ENCODE measurements around the gene SPATA13.

SPATA13 gene

GRCh38 chr13:24252136-24252535 lies 91.6 kb downstream of the SPATA13 start:
- DNase-seq, result no peak
- no peak overlapping the region for H3K9ac ChIP-seq (ENCODE audit: low read length)
- no peak overlapping the region for H4K91ac ChIP-seq (ENCODE audit: low read depth, low read length)
- H3K4me1 ChIP-seq (ENCODE audit: control insufficient read depth in 1 of 2, insufficient read depth in 2 of 2, low read length in 2 of 2), result peaks cover 4 to 6% of the 10 kb centered on the region in 2 experiments
- no peak overlapping the region for H3K4me2 ChIP-seq (ENCODE audit: low read length)
- H3K4me3 ChIP-seq (ENCODE audit: low read depth, low read length), result no peak overlapping the region
- H3K79me1 ChIP-seq (ENCODE audit: low read length), result peaks cover 1% of the 10 kb centered on the region
- no peak overlapping the region for H2BK12ac ChIP-seq (ENCODE audit: low read length)
- no peak overlapping the region for H3K23ac ChIP-seq (ENCODE audit: low read length)
- no CpG with 5 or more reads among the region's 6 CpGs for WGBS (ENCODE audit: extremely low coverage, insufficient coverage, insufficient read length)
- peaks cover 0 to 4% of the 10 kb centered on the region in 2 experiments for H3K36me3 ChIP-seq (ENCODE audit: control insufficient read depth in 1 of 2, insufficient read depth in 2 of 2, low read length in 2 of 2)
- H2AFZ ChIP-seq (ENCODE audit: insufficient read depth, low read length, poor library complexity), result no peak overlapping the region
- peaks cover 4% of the 10 kb centered on the region for H3K9me3 ChIP-seq (ENCODE audit: insufficient read depth, low read depth, low read length)
- no peaks in the 10 kb centered on the region for H3K27me3 ChIP-seq (ENCODE audit: insufficient read depth, low read length)
- no peak overlapping the region for H4K8ac ChIP-seq (ENCODE audit: low read depth, low read length)
- H2BK5ac ChIP-seq (ENCODE audit: low read depth, low read length, poor library complexity), result no peak overlapping the region
- H4K12ac ChIP-seq (ENCODE audit: low read depth, low read length), result no peak overlapping the region
- no peak overlapping the region for H2AK5ac ChIP-seq (ENCODE audit: low read length)
- H3K79me2 ChIP-seq (ENCODE audit: control insufficient read depth, insufficient read depth, low read length, poor library complexity), result no peaks in the 10 kb centered on the region
- no peak overlapping the region for H3K27ac ChIP-seq (ENCODE audit: low read depth, low read length)
- no peak overlapping the region for H2BK120ac ChIP-seq (ENCODE audit: insufficient read depth, low read length, poor library complexity)
- H3K4ac ChIP-seq (ENCODE audit: low read depth, low read length), result no peak overlapping the region
- H3K14ac ChIP-seq (ENCODE audit: low read length), result no peak overlapping the region
- H3K18ac ChIP-seq (ENCODE audit: low read length), result no peak overlapping the region

GRCh38 chr13:24253520-24254145 lies 93.1 kb downstream of the SPATA13 start:
- 100% methylated on average over 1 of the region's 9 CpGs for WGBS (ENCODE audit: extremely low coverage, insufficient coverage, insufficient read length)
- Histone ChIP-seq H3K4me1 (ENCODE audit: control insufficient read depth in 1 of 2, insufficient read depth in 2 of 2, low read length in 2 of 2) (peaks cover 4 to 6% of the 10 kb centered on the region in 2 experiments), H3K18ac (ENCODE audit: low read length) (no peak overlapping the region), H3K4me3 (ENCODE audit: low read depth, low read length) (no peak overlapping the region), H3K27me3 (ENCODE audit: insufficient read depth, low read length) (no peaks in the 10 kb centered on the region), H3K4me2 (ENCODE audit: low read length) (no peak overlapping the region), H4K8ac (ENCODE audit: low read depth, low read length) (no peak overlapping the region), H2AK5ac (ENCODE audit: low read length) (no peak overlapping the region), H2BK5ac (ENCODE audit: low read depth, low read length, poor library complexity) (no peak overlapping the region), H3K79me2 (ENCODE audit: control insufficient read depth, insufficient read depth, low read length, poor library complexity) (no peaks in the 10 kb centered on the region), H2BK12ac (ENCODE audit: low read length) (no peak overlapping the region), H2BK120ac (ENCODE audit: insufficient read depth, low read length, poor library complexity) (no peak overlapping the region), H3K4ac (ENCODE audit: low read depth, low read length) (no peak overlapping the region), H3K79me1 (ENCODE audit: low read length) (peaks cover 1% of the 10 kb centered on the region), H3K9me3 (ENCODE audit: insufficient read depth, low read depth, low read length) (no peaks in the 10 kb centered on the region), H2AFZ (ENCODE audit: insufficient read depth, low read length, poor library complexity) (no peak overlapping the region), H3K36me3 (ENCODE audit: control insufficient read depth in 1 of 2, insufficient read depth in 2 of 2, low read length in 2 of 2) (peaks cover 0 to 4% of the 10 kb centered on the region in 2 experiments), H3K14ac (ENCODE audit: low read length) (no peak overlapping the region), H4K91ac (ENCODE audit: low read depth, low read length) (no peak overlapping the region), H3K9ac (ENCODE audit: low read length) (no peak overlapping the region), H4K12ac (ENCODE audit: low read depth, low read length) (no peak overlapping the region), H3K23ac (ENCODE audit: low read length) (no peak overlapping the region), H3K27ac (ENCODE audit: low read depth, low read length) (no peak overlapping the region)
- DNase-seq, result no peak

GRCh38 chr13:24254146-24254841 lies 93.8 kb downstream of the SPATA13 start:
- H4K8ac ChIP-seq (ENCODE audit: low read depth, low read length), result no peak overlapping the region
- no peak overlapping the region for H4K91ac ChIP-seq (ENCODE audit: low read depth, low read length)
- no peaks in the 10 kb centered on the region for H3K79me2 ChIP-seq (ENCODE audit: control insufficient read depth, insufficient read depth, low read length, poor library complexity)
- no peak overlapping the region for H2AK5ac ChIP-seq (ENCODE audit: low read length)
- H3K36me3 ChIP-seq (ENCODE audit: control insufficient read depth in 1 of 2, insufficient read depth in 2 of 2, low read length in 2 of 2), result peaks cover 0 to 4% of the 10 kb centered on the region in 2 experiments
- no peak overlapping the region for H2AFZ ChIP-seq (ENCODE audit: insufficient read depth, low read length, poor library complexity)
- H3K4me3 ChIP-seq (ENCODE audit: low read depth, low read length), result no peak overlapping the region
- no peak overlapping the region for H3K27ac ChIP-seq (ENCODE audit: low read depth, low read length)
- WGBS (ENCODE audit: extremely low coverage, insufficient coverage, insufficient read length), result no CpG with 5 or more reads among the region's 10 CpGs
- H3K9me3 ChIP-seq (ENCODE audit: insufficient read depth, low read depth, low read length), result no peaks in the 10 kb centered on the region
- no peak overlapping the region for H2BK5ac ChIP-seq (ENCODE audit: low read depth, low read length, poor library complexity)
- H4K12ac ChIP-seq (ENCODE audit: low read depth, low read length), result no peak overlapping the region
- no peak overlapping the region for H2BK120ac ChIP-seq (ENCODE audit: insufficient read depth, low read length, poor library complexity)
- peaks cover 4 to 5% of the 10 kb centered on the region in 2 experiments for H3K4me1 ChIP-seq (ENCODE audit: control insufficient read depth in 1 of 2, insufficient read depth in 2 of 2, low read length in 2 of 2)
- H3K14ac ChIP-seq (ENCODE audit: low read length), result no peak overlapping the region
- peak; percentile 5 to 28 for DNase-seq
- H2BK12ac ChIP-seq (ENCODE audit: low read length), result no peak overlapping the region
- H3K4ac ChIP-seq (ENCODE audit: low read depth, low read length), result no peak overlapping the region
- no peak overlapping the region for H3K23ac ChIP-seq (ENCODE audit: low read length)
- H3K79me1 ChIP-seq (ENCODE audit: low read length), result peaks cover 1% of the 10 kb centered on the region
- H3K4me2 ChIP-seq (ENCODE audit: low read length), result no peak overlapping the region
- no peaks in the 10 kb centered on the region for H3K27me3 ChIP-seq (ENCODE audit: insufficient read depth, low read length)
- H3K18ac ChIP-seq (ENCODE audit: low read length), result no peak overlapping the region
- H3K9ac ChIP-seq (ENCODE audit: low read length), result no peak overlapping the region

DNA sequence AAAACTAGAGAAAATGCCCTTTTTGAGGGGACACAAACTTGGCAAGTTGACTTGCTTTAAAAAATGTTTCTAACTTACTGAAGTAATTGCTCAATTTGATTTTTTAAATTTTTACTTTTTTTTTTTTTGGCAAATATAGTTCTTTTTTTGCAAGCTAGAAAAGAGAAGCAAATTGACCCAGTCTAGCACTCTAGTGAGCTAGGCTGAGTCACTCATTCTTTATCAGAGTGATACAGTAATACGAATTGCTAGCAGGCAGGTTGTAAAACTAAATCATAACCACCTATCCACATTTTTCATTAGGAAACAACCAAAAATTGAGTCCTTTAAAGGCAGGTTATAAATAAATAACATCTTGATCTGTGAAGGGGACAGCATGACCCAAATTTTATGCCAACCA lies 97.0 kb downstream of the SPATA13 start:
- H2BK12ac ChIP-seq (ENCODE audit: low read length), result no peak overlapping the region
- no CpG with 5 or more reads among the region's 1 CpG for WGBS (ENCODE audit: extremely low coverage, insufficient coverage, insufficient read length)
- H3K4me1 ChIP-seq (ENCODE audit: control insufficient read depth in 1 of 2, insufficient read depth in 2 of 2, low read length in 2 of 2), result no peaks in the 10 kb centered on the region
- H3K23ac ChIP-seq (ENCODE audit: low read length), result no peak overlapping the region
- no peak overlapping the region for H3K4me3 ChIP-seq (ENCODE audit: low read depth, low read length)
- no peak overlapping the region for H3K9ac ChIP-seq (ENCODE audit: low read length)
- no peak overlapping the region for H3K18ac ChIP-seq (ENCODE audit: low read length)
- no peak for DNase-seq
- no peak overlapping the region for H4K91ac ChIP-seq (ENCODE audit: low read depth, low read length)
- H2BK5ac ChIP-seq (ENCODE audit: low read depth, low read length, poor library complexity), result no peak overlapping the region
- H3K14ac ChIP-seq (ENCODE audit: low read length), result no peak overlapping the region
- H3K27ac ChIP-seq (ENCODE audit: low read depth, low read length), result no peak overlapping the region
- H3K4me2 ChIP-seq (ENCODE audit: low read length), result no peak overlapping the region
- H3K36me3 ChIP-seq (ENCODE audit: control insufficient read depth in 1 of 2, insufficient read depth in 2 of 2, low read length in 2 of 2), result no peaks in the 10 kb centered on the region
- no peaks in the 10 kb centered on the region for H3K9me3 ChIP-seq (ENCODE audit: insufficient read depth, low read depth, low read length)
- no peak overlapping the region for H2AK5ac ChIP-seq (ENCODE audit: low read length)
- no peaks in the 10 kb centered on the region for H3K79me2 ChIP-seq (ENCODE audit: control insufficient read depth, insufficient read depth, low read length, poor library complexity)
- no peaks in the 10 kb centered on the region for H3K79me1 ChIP-seq (ENCODE audit: low read length)
- no peak overlapping the region for H2BK120ac ChIP-seq (ENCODE audit: insufficient read depth, low read length, poor library complexity)
- no peak overlapping the region for H2AFZ ChIP-seq (ENCODE audit: insufficient read depth, low read length, poor library complexity)
- no peak overlapping the region for H4K12ac ChIP-seq (ENCODE audit: low read depth, low read length)
- H3K4ac ChIP-seq (ENCODE audit: low read depth, low read length), result no peak overlapping the region
- H3K27me3 ChIP-seq (ENCODE audit: insufficient read depth, low read length), result no peaks in the 10 kb centered on the region
- no peak overlapping the region for H4K8ac ChIP-seq (ENCODE audit: low read depth, low read length)

All from trophoblast cell (in vitro differentiated cells and primary cell).